HuH-7 (cell line): ENCODE results near the gene BMP8A.
"Not testable (repeated sequence)": the region's sequence is repeated elsewhere in the genome, so short reads cannot be mapped to it uniquely, and the experiment has no call there.

Source experiments
- DNase-seq: peaks from one replicate; pipeline ENCODE4 v3.0.0; 2011; ENCODE audit warnings: low spot score

BMP8A gene

DNA sequence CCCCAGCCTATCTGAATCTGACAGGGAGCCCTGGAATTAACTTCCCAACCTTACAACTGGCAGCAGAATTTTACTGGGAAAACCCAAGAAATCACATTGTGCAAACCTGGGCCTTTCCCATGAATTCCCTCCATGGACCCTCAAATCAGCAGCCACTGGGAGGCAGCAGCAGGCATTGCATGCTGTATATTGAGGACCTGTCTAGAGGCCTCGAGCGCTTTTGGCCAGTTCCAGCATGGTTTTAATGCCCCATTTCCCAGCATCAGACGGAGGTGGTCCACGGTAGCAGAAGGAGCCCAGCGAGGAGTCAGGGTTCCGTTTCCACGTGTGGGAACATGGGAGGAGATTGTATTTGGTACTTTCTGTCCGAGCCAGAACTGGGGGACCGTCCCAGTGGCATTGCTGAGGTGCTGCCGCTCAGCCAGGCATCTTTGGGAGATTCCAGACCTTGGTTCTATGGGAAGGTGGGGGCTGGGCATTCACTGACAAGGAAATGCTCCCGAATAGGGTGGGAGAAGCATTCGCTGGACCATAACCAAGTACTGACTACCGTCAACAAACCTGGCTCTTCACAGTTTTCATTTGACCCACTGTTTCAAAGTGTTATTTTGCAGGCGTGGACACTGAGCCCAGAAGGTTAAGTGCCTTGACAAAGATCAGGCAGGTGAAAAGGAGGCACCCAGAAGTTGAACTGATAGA lies 15.9 kb downstream of the BMP8A start:
- DNase-seq, result peak; percentile 74

DNA sequence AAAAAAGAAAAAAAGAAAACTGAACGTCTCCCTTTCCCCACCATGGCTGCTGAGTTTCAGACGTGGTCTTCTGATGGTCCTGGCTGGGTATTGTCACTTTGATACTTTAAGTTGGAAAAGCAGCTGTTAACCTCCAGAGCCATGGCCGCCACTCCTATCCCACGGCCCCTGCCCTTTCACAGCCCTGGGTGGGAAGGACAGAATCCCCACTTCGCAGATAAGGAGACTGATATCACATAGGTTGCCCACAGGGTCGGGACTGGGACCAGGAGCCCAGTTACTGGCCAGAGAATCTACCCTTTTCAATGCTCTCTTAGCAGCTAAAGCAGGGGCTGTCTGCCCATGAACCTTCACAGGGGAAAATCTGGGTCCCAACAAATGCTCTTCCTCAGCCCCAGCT lies 16.8 kb downstream of the BMP8A start:
- DNase-seq, result no peak

DNA sequence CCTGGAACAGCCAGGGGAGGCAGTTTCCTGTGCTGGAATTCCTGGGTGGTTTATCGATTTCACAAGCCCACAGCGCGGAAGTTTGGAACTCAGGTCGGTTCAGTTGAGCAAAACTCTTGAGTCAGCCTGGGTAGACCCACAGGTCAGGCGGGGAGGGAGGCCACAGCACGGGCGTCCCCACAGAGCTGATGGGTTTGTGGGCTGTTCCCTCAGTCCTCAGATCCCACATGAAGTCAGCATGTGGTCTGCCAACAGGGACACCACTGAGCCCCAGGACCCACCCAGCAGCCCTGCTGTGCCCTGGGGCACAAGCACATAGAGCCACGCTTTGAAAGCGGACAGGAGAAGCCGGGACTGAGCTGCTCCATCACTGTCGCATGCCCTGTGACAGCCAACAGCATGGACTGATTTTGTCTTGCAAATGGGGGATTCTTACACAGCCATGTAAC lies 17.4 kb downstream of the BMP8A start:
- peak; percentile 34 for DNase-seq

DNA sequence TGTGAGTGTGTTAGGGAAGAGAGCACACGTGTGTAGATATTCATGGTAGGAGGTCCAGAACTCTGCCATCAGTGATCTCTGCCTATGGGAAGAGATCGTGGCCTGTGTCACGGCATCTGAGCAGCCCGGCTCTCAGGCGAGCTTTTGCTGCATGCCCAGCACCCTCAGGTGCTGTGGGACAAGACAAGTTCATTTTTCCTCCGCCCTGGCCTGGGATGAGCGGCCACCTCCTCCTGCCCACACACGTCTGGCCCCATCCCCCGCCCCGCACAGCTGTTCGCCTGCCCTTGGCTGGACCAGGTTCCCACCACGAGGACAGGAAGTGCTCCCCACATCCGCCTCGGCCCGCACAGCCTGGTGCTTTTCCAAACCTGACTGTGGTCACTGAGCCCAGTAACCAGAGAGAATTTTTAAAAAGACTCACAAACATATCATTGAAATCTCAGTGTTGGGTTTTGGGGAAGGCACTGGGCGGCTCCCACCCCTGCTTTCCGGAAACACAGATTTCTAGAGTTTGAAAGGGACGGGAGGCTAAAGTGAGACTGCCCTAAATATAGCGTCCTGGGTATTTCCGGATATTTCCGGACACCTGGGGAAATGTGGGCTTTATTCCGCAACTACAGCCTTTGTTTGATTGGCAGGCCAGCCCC lies 18.0 kb downstream of the BMP8A start:
- no peak for DNase-seq

DNA sequence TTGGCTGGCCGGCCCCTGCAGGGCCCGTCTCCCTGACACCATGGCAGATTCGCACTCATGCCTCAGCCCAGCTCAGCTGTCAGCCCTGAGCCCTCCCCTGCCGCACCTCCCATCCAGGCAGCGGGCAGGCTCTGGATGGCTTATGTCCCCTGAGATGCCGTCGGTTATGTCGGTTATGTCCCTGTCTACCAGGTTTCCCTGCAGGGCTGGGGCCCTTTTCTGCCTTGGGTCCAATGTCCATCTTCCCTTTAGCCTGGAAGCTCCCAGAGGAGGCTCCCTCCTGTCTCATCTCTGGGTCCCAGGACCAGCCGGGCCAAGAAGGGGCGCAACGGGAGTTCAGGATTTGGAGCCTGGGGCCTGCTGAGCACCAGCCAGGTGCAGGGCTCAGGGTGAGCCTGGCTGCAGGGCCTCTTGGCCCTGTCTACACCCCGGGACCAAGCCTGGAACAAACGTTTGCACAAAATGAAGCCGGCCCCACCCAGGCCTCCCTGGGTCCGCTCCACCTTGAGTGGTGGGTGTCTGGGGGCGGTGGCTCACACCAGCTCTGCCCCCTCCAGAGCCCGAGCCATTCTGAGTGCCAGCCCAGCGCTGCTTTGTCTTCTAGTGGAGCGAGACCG lies 19.2 kb downstream of the BMP8A start:
- peak; percentile 57 for DNase-seq

DNA sequence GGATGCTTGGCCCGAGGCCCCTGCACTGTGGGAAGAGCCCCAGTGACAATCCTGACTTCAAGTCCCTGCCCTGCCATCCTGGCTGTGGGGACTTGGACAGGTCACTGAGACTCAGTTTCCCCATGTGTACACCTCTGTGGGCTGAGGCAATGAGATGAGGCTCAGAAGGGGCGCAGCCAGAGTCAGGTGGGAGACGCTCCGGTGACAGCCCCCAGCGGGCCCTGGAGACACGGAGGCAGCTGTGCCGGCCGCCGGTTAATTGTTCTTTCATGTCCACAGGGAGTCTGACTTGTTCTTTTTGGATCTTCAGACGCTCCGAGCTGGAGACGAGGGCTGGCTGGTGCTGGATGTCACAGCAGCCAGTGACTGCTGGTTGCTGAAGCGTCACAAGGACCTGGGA lies 20.0 kb downstream of the BMP8A start:
- not testable (repeated sequence) for DNase-seq

DNA sequence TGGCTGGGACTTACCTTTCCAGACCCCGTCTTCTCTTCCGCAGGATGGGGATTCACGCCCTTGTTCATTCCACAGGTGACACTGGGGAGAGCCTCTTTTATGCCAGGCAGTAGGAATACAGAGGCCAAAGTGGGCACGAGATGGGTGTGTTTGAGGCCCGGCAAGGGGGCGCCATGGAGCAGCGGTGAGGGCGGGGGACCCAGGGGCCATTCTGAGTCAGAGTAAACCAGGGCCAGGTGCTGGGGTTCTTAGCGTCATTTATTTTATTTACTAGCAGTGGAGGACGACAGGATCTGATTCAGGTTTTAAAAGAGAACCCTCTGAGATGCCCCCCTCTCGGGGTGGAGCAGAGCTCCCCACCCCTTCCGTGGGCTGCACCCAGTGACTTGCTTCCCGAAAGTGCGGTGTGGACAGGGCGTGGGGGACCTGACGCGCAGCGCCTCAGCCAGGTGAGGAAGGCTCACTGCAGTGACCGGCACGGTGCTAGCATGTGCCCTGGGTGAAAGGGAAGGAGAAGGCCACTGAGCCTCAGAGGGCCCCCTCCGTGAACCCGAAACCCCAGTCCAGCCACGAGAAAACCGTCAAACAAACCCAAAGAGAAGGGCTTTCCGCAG lies 20.9 kb downstream of the BMP8A start:
- DNase-seq, result not testable (repeated sequence)

DNA sequence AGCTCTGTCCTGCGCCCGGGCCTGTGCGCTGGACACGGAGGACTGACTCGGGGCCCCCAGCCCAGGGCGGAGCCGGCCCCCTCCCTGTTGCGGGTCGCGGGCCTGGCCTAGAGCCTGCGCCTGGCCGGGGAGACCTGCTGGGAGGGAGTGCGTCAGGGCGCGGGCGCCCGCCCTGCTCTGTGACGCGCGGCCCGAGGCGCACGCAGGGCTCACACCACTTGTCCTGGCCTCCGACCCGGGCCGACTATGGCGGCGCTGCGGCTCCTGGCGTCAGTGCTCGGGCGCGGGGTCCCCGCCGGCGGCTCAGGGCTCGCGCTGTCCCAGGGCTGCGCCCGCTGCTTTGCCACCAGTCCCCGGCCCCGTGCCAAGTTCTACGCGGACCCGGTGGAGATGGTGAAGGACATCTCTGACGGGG lies 23.3 kb downstream of the BMP8A start:
- DNase-seq, result not testable (repeated sequence)

DNA sequence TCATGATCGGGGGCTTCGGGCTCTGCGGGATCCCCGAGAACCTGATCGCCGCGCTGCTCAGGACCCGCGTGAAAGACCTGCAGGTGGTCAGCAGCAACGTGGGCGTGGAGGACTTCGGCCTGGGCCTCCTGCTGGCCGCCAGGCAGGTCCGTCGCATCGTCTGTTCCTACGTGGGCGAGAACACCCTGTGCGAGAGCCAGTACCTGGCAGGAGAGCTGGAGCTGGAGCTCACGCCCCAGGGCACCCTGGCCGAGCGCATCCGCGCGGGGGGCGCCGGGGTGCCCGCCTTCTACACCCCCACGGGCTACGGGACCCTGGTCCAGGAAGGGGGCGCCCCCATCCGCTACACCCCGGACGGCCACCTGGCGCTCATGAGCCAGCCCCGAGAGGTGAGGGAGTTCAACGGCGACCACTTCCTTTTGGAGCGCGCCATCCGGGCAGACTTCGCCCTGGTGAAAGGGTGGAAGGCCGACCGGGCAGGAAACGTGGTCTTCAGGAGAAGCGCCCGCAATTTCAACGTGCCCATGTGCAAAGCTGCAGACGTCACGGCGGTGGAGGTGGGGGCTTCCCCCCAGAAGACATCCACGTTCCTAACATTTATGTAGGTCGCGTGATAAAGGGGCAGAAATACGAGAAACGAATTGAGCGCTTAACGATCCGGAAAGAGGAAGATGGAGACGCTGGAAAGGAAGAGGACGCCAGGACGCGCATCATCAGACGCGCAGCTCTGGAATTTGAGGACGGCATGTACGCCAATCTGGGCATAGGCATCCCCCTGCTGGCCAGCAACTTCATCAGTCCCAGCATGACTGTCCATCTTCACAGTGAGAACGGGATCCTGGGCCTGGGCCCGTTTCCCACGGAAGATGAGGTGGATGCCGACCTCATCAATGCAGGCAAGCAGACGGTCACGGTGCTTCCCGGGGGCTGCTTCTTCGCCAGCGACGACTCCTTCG lies 24.0 kb downstream of the BMP8A start:
- not testable (repeated sequence) for DNase-seq

DNA sequence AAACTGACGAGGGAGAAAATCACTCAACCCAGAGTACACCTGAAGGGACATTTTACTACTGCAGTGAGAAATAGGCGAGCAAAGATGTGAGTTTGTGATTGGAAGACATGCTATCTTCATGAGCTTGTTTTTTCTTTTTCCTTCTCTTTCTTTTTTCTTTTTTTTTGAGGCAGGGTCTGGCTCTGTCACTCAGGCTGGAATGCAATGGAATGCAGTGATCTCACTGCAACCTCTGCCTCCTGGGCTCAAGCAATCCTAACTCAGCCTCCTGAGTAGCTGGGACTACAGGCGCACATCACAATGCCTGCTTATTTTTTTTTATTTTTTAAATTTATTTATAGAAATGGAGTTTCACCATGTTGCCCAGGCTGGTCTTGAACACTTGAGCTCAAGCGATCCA lies 25.4 kb downstream of the BMP8A start:
- DNase-seq, result not testable (repeated sequence)

DNA sequence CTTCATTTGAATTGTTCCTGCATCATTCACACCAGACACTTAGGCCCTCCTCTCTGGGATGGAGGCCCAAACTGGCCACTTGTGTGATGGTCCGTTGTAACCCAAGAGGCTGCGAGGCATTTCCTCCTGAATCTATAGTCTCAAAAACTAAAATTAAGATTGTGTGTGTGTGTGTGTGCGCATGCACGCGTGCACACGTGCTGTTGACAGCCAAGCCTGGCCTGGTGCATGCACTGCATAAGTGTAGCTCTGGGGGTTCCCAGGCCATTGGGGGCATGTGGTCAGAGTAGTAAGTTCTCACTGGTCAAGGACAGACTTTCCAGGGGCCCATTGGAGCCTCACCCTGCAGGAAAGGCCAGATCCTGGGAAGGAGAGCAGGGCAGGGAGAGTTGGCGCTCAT lies 26.5 kb downstream of the BMP8A start:
- not testable (repeated sequence) for DNase-seq

DNA sequence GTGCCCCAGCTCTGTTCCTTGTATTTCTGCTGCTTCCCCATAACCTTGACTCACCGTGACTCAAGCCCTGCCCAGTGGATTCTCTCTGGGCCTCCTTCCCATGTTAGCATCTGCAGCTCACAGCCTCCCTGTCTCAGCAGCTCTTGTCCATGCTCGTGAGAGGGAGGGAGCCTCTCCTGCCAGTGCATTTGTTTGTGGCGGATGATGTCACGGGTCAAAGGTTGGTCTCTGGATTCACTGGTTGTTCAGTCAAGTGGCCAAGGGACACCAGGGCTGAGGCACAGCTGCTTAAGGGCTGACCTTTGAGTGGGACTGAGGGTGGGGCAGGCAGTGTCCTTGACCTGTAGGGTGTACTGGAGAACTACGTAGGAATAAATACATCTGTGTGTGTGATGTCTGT lies 27.9 kb downstream of the BMP8A start:
- DNase-seq, result not testable (repeated sequence)

DNA sequence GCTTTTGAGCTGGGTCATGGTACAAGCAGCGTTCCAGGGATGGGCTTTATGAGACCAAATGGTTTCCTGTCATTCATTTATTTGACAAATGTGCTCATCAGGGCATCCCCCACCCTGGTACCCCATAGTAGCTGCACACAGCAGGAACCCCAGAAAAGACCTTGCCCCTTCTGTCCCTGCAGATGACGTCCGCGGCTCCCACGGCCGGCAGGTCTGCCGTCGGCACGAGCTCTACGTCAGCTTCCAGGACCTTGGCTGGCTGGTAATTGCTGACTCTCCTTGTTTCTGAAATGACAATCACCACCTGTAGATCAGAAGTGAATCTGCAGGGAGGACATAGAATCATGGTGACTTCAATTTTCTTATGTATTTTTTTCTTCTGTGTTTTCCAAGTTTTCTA lies 30.8 kb downstream of the BMP8A start:
- not testable (repeated sequence) for DNase-seq

DNA sequence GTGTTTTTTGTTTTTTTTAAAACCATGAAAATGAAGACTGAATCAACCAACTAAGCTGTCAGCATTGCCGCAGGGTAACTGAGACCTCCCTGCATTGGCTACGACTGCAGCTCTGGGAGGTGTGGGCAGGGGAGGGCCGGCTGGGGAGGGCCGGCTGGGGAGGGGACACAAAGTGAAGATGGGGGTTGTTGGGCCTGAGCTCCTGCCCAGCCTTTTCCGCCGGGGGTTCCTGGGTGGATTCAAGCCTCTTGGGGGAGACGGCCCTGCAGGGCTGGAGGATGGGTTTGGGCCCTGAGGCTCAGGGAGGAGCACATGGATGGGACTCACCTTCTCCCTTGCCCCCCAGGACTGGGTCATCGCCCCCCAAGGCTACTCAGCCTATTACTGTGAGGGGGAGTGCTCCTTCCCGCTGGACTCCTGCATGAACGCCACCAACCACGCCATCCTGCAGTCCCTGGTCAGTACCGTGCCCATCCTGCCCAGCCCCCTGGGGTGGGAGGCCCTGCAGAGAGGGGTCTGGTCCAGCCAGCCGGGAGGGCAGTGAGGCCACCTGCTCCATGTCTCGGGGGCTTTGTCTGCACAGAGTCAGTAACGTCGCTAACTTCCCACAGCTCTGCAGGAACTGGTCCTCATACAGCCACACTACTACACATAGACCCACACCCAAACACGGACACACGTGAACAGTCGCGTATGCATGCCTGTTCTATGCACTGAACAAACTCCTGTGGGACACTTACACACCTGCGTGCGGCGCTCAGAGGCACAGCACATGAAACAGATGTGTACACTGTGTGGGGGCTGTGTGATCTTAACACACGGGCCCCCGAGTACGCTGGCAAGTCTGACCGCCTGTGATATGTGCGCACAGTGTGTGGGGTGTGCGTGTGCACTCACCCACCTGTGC lies 31.5 kb downstream of the BMP8A start:
- no peak for DNase-seq

DNA sequence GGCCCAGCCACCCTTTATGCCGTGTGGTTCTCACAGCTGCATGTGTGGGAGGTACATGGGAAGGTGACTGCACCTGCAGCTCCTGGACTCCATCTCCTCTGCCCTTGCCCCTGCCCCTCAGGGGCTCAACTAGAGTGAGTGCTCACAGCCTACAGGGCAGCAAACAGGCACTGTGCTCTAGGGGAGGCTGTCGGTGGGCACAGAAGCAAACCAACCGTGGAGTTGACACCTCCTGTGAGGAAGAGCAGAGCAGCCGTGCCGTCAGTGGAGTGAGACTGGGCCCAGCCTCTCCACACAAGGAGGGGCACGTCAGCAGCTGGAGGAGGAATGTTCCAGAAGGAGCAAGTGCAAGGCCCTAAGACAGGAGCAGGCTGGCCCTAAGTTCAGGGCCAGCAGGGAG lies 32.7 kb downstream of the BMP8A start:
- no peak for DNase-seq

DNA sequence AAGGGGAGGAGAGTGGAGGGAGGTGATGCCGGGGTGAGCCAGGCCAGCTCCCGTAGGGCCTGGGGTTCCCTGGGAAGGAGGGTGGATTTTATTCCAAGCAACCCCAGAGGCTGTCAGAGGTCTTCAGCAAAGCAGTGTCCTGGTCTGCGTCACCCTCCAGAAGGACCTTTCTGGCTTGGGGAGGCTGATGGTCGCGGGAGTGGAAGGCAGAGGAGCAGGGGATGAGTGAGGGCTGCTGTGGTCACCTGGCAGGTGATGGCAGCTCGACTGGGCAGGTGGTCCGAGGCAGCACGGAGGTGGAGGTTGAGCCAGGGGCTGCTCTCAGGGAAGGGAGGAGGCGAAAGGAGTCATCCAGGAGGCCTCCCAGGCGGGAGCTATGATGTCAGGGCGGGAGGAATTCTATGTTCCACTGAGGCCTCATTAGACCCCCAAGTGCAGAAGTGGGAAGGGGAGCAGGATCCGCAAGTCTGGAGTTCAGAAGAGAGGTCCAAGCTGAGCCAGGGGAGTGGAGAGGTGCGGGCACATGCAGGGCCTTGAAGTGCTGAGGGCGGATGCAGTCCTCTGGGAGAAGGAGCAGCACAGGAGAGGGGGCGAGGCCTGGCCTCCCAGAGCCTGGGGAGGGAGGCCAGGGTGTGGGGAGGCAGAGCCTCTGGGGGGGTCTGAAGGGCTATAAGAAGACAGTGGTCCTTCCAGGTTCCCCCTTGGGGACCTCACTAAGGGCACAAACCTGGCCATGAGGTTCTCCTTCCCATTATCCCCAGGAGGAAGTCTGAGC lies 33.3 kb downstream of the BMP8A start:
- DNase-seq, result no peak

DNA sequence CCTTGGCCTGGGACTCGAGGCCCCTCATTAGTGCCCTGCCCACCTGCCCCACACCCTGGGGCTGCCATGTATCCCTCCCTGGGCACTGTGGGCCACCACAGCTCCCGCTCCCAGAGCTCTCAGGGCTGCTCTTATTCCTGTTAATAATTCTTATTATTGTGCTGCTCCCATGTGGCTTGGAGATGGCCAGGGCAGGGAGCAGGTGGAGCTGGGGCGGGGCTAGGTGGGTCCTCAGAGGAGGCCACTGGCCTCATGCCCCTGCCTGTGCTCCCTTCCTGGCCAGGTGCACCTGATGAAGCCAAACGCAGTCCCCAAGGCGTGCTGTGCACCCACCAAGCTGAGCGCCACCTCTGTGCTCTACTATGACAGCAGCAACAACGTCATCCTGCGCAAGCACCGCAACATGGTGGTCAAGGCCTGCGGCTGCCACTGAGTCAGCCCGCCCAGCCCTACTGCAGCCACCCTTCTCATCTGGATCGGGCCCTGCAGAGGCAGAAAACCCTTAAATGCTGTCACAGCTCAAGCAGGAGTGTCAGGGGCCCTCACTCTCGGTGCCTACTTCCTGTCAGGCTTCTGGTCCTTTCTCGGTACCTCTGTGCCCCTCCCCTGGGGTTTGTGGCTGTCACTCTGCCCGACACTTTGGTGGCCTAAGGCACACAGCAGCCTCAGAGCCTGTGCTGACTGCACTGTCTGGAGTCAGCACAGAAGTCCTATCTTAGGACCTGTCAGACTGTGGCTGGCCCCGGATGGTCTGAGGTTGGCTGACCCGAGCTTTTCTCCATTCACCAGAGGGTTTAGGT lies 34.1 kb downstream of the BMP8A start:
- DNase-seq, result no peak

DNA sequence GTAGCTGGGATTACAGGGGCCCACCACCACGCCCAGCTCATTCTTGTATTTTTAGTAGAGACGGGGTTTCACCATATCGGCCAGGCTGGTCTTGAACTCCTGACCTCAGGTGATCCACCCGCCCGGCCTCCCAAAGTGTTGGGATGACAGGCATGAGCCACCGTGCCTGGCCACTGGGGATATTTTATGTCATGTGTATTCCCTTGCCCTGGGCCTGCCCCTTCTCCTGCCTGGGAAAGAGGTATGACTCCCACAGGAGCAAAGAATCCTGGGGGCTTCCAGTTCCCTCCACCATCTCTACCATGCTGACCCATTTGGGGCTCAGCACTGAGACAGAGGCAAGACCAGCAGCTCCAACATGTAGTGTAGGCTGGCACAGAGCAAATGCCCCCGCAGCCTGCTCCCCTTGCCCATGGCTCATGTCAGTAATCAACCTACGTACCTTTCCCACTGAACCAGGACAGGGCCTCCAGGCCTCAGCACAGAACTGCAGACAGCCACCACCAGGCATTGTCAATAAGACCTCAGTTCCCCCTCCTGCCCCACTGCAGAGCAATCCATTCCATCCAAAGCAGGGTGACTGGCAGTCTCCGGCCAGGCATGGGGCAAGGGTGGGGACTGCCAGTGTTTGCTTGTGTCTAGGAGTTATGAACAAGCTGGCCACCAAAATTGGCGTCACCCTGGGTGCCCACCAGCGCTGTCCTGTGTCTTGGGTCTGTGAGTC lies 35.2 kb downstream of the BMP8A start:
- no peak for DNase-seq
